ENCODE measurements around the gene FBXO46. TPM values are rescaled to one million over a fixed set of nuclear protein-coding genes. Genes with fewer than 3 reads are reported as not detected.

FBXO46 gene
- total RNA-seq, 1 experiment from 2014 or later = 40.1 TPM

- TF ChIP-seq SOX15 (CRISPR knock-in tag; IDR thresholded peaks at IDR 0.05) (no peak), ZNF512 (CRISPR knock-in tag; IDR thresholded peaks at IDR 0.05; ENCODE audit: borderline replicate concordance) (no peak), ZNF423 (CRISPR knock-in tag; IDR thresholded peaks at IDR 0.05) (no peak)
These were observed 66.1 kb downstream of the FBXO46 start (continued) for GRCh38 chr19:45664575-45664974.

- H3K27ac Mint-ChIP-seq = no peak overlapping the region
- 0 out of 2 replicates have a peak, but pooled peaks have one; percentile 4 for TF ChIP-seq GTF2I (CRISPR knock-in tag; conservative IDR thresholded peaks at IDR 0.05)
- no peak for TF ChIP-seq ZNF416 (CRISPR knock-in tag; IDR thresholded peaks at IDR 0.05)
- no peak overlapping the region for H3K4me3 Mint-ChIP-seq
- H3K9me3 Mint-ChIP-seq = no peaks in the 10 kb centered on the region
- H3K27me3 Mint-ChIP-seq (ENCODE audit: low read depth) = peaks cover 32% of the 10 kb centered on the region
- DNase-seq (ENCODE audit: low spot score) (no peak), ATAC-seq (no peak)
- H3K36me3 Mint-ChIP-seq = no peaks in the 10 kb centered on the region
- H3K4me1 Mint-ChIP-seq = peaks cover 14% of the 10 kb centered on the region
- ChIA-PET POLR2A (no interaction called here), CTCF (interaction anchor here (1.0 kb wide), 1 partner anchor 14 kb away, joined by 3 read pairs; no protein-coding TSS in a partner anchor)
These were observed 66.9 kb downstream of the FBXO46 start for GRCh38 chr19:45663800-45664199.

- Mint-ChIP-seq H3K9me3 (no peaks in the 10 kb centered on the region), H3K36me3 (no peaks in the 10 kb centered on the region), H3K27me3 (ENCODE audit: low read depth) (peaks cover 29% of the 10 kb centered on the region), H3K4me3 (no peak overlapping the region), H3K4me1 (peaks cover 2% of the 10 kb centered on the region; the same call in 1 of the 2 replicates), H3K27ac (no peak overlapping the region)
- no peak for TF ChIP-seq SMAD3 (CRISPR knock-in tag; IDR thresholded peaks at IDR 0.05; ENCODE audit: borderline replicate concordance)
- no peak for TF ChIP-seq GRHL2 (CRISPR knock-in tag; IDR thresholded peaks at IDR 0.05; ENCODE audit: insufficient replicate concordance, severe bottlenecking)
- TF ChIP-seq RELA (CRISPR knock-in tag; IDR thresholded peaks at IDR 0.05; ENCODE audit: borderline replicate concordance) = no peak
- TF ChIP-seq ETV6 (CRISPR knock-in tag; IDR thresholded peaks at IDR 0.05) = no peak
- no peak for TF ChIP-seq ZBTB43 (CRISPR knock-in tag; IDR thresholded peaks at IDR 0.05)
- no peak for TF ChIP-seq FOXP1 (CRISPR knock-in tag; IDR thresholded peaks at IDR 0.05; ENCODE audit: borderline replicate concordance)
- no peak for TF ChIP-seq JAZF1 (CRISPR knock-in tag; IDR thresholded peaks at IDR 0.05)
- no peak for TF ChIP-seq EMX1 (CRISPR knock-in tag; IDR thresholded peaks at IDR 0.05)
- no peak for TF ChIP-seq ZNF281 (CRISPR knock-in tag; IDR thresholded peaks at IDR 0.05)
- TF ChIP-seq CDX4 (CRISPR knock-in tag; IDR thresholded peaks at IDR 0.05; ENCODE audit: borderline replicate concordance) = no peak
- TF ChIP-seq TEAD4 (CRISPR knock-in tag; IDR thresholded peaks at IDR 0.05) = no peak
- TF ChIP-seq SOX15 (CRISPR knock-in tag; IDR thresholded peaks at IDR 0.05) = no peak
- no peak for TF ChIP-seq E2F4 (CRISPR knock-in tag; IDR thresholded peaks at IDR 0.05; ENCODE audit: borderline replicate concordance, low read depth)
- TF ChIP-seq GTF2I (CRISPR knock-in tag; conservative IDR thresholded peaks at IDR 0.05) = no peak
- TF ChIP-seq AR (CRISPR knock-in tag; IDR thresholded peaks at IDR 0.05) = no peak
- no peak for TF ChIP-seq FOXP4 (CRISPR knock-in tag; IDR thresholded peaks at IDR 0.05)
- TF ChIP-seq KAT7 (CRISPR knock-in tag; IDR thresholded peaks at IDR 0.05; ENCODE audit: borderline replicate concordance) = no peak
- no peak for TF ChIP-seq NR3C1 (CRISPR knock-in tag; conservative IDR thresholded peaks at IDR 0.05; ENCODE audit: low read depth)
- CTCF ChIA-PET = interaction anchor here (0.6 to 1.3 kb wide), 3 partner anchors 32 to 1170 kb away, joined by 3 to 4 read pairs (median 4); partner anchors contain the start of gene QPCTL
- POLR2A ChIA-PET = no interaction called here
- ATAC-seq (no peak), DNase-seq (ENCODE audit: low spot score) (no peak)
These were observed 70.1 kb downstream of the FBXO46 start for GRCh38 chr19:45660636-45661035.
